GM19467 (cell line): Measurements from ENCODE around the gene CALML5.

Experiments
- ATAC-seq: cut with Tn5 transposase; IDR thresholded peaks from one replicate; pipeline ENCODE4 v1.9.1; 2021; ENCODE audit warnings: mild to moderate bottlenecking, moderate library complexity; ENCODE audit not compliant: unreplicated experiment

CALML5 gene

GRCh38 chr10:5467634-5468255 lies 31.6 kb downstream of the CALML5 start:
- ATAC-seq: no peak

- no peak for ATAC-seq
These were observed 32.2 kb downstream of the CALML5 start for GRCh38 chr10:5467207-5467535.

- no peak for ATAC-seq
These were observed 32.7 kb downstream of the CALML5 start for GRCh38 chr10:5466451-5467206.

GRCh38 chr10:5465976-5466450 lies 33.4 kb downstream of the CALML5 start:
- ATAC-seq: no peak

- ATAC-seq: no peak
These were observed 34.8 kb downstream of the CALML5 start for GRCh38 chr10:5464546-5464945.

GRCh38 chr10:5462841-5463293 lies 36.5 kb downstream of the CALML5 start:
- no peak for ATAC-seq

- no peak for ATAC-seq
These were observed 37.2 kb downstream of the CALML5 start for GRCh38 chr10:5461914-5462840.

DNA sequence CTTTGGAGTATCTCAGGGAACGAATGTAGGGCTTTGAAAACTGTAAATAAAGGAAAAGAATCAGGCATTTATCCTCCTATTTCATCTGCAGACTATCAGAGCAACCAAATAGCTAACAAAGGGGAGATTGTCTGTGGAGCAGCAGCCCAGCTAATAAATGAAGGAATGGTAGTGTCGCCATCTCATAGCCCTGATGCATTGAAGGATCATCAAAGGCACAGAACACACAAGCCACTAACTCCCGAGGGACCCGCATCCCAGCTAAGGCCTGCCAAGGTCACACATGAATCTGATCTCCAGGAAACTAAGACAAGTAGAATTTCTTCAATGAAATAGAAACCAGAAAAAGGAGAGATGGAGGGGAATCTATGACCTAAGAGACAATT lies 38.2 kb downstream of the CALML5 start:
- no peak for ATAC-seq

- ATAC-seq: no peak
These were observed 38.7 kb downstream of the CALML5 start for GRCh38 chr10:5460468-5461202.

GRCh38 chr10:5458949-5459747 lies 40.2 kb downstream of the CALML5 start:
- ATAC-seq: no peak

- no peak for ATAC-seq
These were observed 40.9 kb downstream of the CALML5 start for GRCh38 chr10:5458425-5458824.

DNA sequence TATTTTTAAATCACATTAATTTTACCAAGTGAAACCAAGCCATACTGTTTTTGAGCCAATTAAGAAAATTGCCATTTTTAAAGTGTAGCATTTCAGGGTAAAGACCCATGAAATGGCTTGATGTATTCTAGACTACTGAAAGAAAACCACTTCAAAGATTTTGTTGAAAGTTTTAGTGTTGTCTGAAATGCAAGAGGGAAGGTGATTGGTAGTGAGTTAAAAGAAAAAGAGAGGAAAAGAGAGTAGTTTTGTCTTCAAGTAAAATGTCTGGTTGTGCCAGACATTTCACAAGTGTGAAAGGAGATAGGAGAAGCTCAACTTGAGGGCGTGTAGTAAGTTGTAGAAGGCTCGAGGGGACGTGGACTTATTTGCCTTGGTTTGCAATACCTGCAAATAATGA lies 41.6 kb downstream of the CALML5 start:
- ATAC-seq: no peak

DNA sequence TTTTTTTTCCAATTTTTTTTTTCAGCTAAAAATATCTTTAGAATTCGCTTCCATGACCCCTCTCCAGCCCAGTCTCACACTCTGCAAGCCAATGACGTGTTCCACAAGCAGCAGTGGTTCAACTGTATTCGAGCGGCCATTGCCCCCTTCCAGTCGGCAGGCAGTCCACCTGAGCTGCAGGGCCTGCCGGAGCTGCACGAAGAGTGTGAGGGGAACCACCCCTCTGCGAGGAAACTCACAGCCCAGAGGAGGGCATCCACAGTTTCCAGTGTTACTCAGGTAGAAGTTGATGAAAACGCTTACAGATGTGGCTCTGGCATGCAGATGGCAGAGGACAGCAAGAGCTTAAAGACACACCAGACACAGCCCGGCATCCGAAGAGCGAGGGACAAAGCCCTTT lies 42.8 kb downstream of the CALML5 start:
- ATAC-seq: no peak

GRCh38 chr10:5453749-5454489 lies 45.5 kb downstream of the CALML5 start:
- no peak for ATAC-seq

GRCh38 chr10:5450605-5451384 lies 48.6 kb downstream of the CALML5 start:
- ATAC-seq: no peak

GRCh38 chr10:5449823-5450222 lies 49.5 kb downstream of the CALML5 start:
- ATAC-seq: no peak

DNA sequence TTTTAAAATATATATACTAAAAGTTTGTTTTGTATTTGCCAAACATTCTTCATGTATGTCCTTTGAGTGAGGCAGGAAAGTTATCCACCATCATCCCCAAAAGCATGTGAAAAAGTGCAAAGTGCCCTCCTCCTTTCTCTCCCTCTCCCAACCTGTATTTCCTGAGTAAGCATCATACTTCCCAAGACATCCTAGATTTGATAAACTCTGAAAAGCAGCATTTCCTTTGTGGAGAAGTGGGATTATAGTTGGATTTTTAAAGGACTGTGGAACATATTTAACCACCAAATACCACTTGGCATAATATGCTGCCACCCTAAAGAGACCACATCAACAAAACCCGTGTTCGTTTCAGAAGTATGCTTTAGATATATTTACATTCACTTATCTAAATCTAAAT lies 50.1 kb downstream of the CALML5 start:
- no peak for ATAC-seq
